GM23338 (cell line): ENCODE results near the gene RSPH10B. TPM values are rescaled to one million over a fixed set of nuclear protein-coding genes. Genes with fewer than 3 reads are reported as not detected.
A peak's percentile ranks its signal among the peaks of the same experiment; 100 is the strongest.

Experiments used
- ATAC-seq: fragments of 200-7000 bp; cut with Tn5 transposase; 3 replicates; pipeline ENCODE4 v1.9.1; 2020
- DNase-seq: peaks from one replicate; pipeline ENCODE4 v3.0.0-alpha.2; 2015; ENCODE audit warnings: low spot score
- H2AFZ ChIP-seq: fragments of 200-600 bp; sonication (generic); 2 replicates; pipeline ENCODE4 v1.8.0; 2016; ENCODE audit warnings: antibody characterized with exemption, mild to moderate bottlenecking, moderate library complexity
- H3F3A ChIP-seq: fragments of 200-600 bp; sonication (generic); replicated peaks from 2 replicates; pipeline ENCODE4 v1.8.0; 2017; ENCODE audit warnings: antibody characterized with exemption, mixed run types, low read depth
- H3K27ac ChIP-seq: fragments of 200-600 bp; sonication (generic); 2 replicates; pipeline ENCODE4 v1.6.1; 2016; ENCODE audit warnings: low read depth
- H3K27me3 ChIP-seq: fragments of 200-600 bp; sonication (generic); 2 replicates; pipeline ENCODE4 v1.8.0; 2016; ENCODE audit warnings: mild to moderate bottlenecking, mixed run types, moderate library complexity; ENCODE audit not compliant: insufficient read depth
- H3K36me3 ChIP-seq: fragments of 200-600 bp; sonication (generic); 2 replicates; pipeline ENCODE4 v1.8.0; 2016; ENCODE audit warnings: mild to moderate bottlenecking; ENCODE audit not compliant: insufficient read depth
- H3K4me1 ChIP-seq: fragments of 200-600 bp; sonication (generic); 2 replicates; pipeline ENCODE4 v1.8.0; 2016; ENCODE audit warnings: mild to moderate bottlenecking, moderate library complexity; ENCODE audit not compliant: insufficient read depth
- H3K4me2 ChIP-seq: fragments of 200-600 bp; sonication (generic); 2 replicates; pipeline ENCODE4 v1.7.1; 2017; ENCODE audit warnings: mixed run types
- H3K4me3 ChIP-seq: fragments of 200-600 bp; sonication (generic); 2 replicates; pipeline ENCODE4 v1.6.1; 2016; ENCODE audit warnings: mixed run types
- H3K79me2 ChIP-seq: fragments of 200-600 bp; sonication (generic); replicated peaks from 2 replicates; pipeline ENCODE4 v1.8.0; 2017; ENCODE audit warnings: mild to moderate bottlenecking; ENCODE audit not compliant: insufficient read depth
- H3K9me2 ChIP-seq: fragments of 200-600 bp; sonication (generic); 2 replicates; pipeline ENCODE4 v1.8.0; 2017; ENCODE audit not compliant: insufficient read depth
- H4K20me1 ChIP-seq: fragments of 200-600 bp; sonication (generic); replicated peaks from 2 replicates; pipeline ENCODE4 v1.8.0; 2017; ENCODE audit warnings: mild to moderate bottlenecking; ENCODE audit not compliant: insufficient read depth
- H3K27ac Mint-ChIP-seq: 2 replicates; pipeline ENCODE4 v1.8.0; 2020; ENCODE audit warnings: inconsistent platforms, mild to moderate bottlenecking, moderate library complexity, mixed read lengths
- H3K27me3 Mint-ChIP-seq: 3 replicates; pipeline ENCODE4 v1.8.0; 2022; ENCODE audit warnings: low read depth, mild to moderate bottlenecking, moderate library complexity, mixed read lengths, inconsistent platforms; ENCODE audit not compliant: insufficient read depth, poor library complexity
- H3K36me3 Mint-ChIP-seq: 3 replicates; pipeline ENCODE4 v1.8.0; 2021; ENCODE audit warnings: low read depth, mild to moderate bottlenecking, inconsistent platforms, moderate library complexity, mixed read lengths
- H3K4me1 Mint-ChIP-seq: 3 replicates; pipeline ENCODE4 v1.8.0; 2020; ENCODE audit warnings: mild to moderate bottlenecking, inconsistent platforms, mixed read lengths
- H3K4me3 Mint-ChIP-seq: 3 replicates; pipeline ENCODE4 v1.8.0; 2021; ENCODE audit warnings: moderate library complexity, mild to moderate bottlenecking, inconsistent platforms, mixed read lengths
- H3K9me3 Mint-ChIP-seq: 3 replicates; pipeline ENCODE4 v1.8.0; 2020; ENCODE audit warnings: moderate library complexity, mild to moderate bottlenecking, inconsistent platforms, mixed read lengths
- CREB1 ChIP-seq: fragments of 250-450 bp; sonication (Bioruptor Pico); IDR thresholded peaks from 2 replicates; pipeline ENCODE4 v1.5.0; 2020; ENCODE audit warnings: low read depth, mild to moderate bottlenecking, moderate library complexity
- CTCF ChIP-seq, 2 experiments: fragments of 200-600 bp in 1 of 2; sonication (generic) in 1 of 2; conservative IDR thresholded peaks; 2 replicates each; pipeline versions ENCODE4 v1.5.1 to v1.6.1; 2016 to 2017; ENCODE audit warnings: antibody characterized with exemption in 2 of 2, low read depth in 2 of 2, mild to moderate bottlenecking in 2 of 2, moderate library complexity in 1 of 2
- EZH2 ChIP-seq: fragments of 200-600 bp; sonication (generic); IDR thresholded peaks from one replicate; pipeline ENCODE4 v1.8.0; 2017; ENCODE audit warnings: antibody characterized with exemption, mild to moderate bottlenecking, low read depth; ENCODE audit not compliant: unreplicated experiment
- EZH2phosphoT487 ChIP-seq: fragments of 200-600 bp; sonication (generic); IDR thresholded peaks from one replicate; pipeline ENCODE4 v1.8.1; 2018; ENCODE audit warnings: antibody characterized with exemption; ENCODE audit not compliant: unreplicated experiment
- JUNB ChIP-seq: IDR thresholded peaks from one replicate; pipeline ENCODE4 v1.6.1; 2016; ENCODE audit warnings: antibody characterized with exemption; ENCODE audit not compliant: unreplicated experiment
- STAT1 ChIP-seq: IDR thresholded peaks from one replicate; pipeline ENCODE4 v1.6.1; 2016; ENCODE audit warnings: antibody characterized with exemption; ENCODE audit not compliant: unreplicated experiment
- ZNF331 ChIP-seq: fragments of 250-450 bp; sonication (Bioruptor Pico); IDR thresholded peaks from 2 replicates; pipeline ENCODE4 v1.5.0; 2020; ENCODE audit warnings: low read depth, mild to moderate bottlenecking, moderate library complexity
- polyA plus RNA-seq: library from polyadenylated mRNA; unstranded; fragments of >200 nt; fragmentation: Nextera tagmentation; extraction: Ambion mirVana; gene quantifications from 2 replicates; pipeline ENCODE4 v1.2.1, GENCODE V29; 2016
- total RNA-seq: library from RNA; depleted of rRNA; stranded (reverse); fragments of >200 nt; shearing (Covaris generic); gene quantifications from 2 replicates; pipeline ENCODE4 v1.2.3, GENCODE V29; 2014
- TF ChIP-seq, protein P1 (sequence below): IDR thresholded peaks from one replicate; pipeline ENCODE4 v1.6.1; 2018; ENCODE audit warnings: antibody characterized with exemption; ENCODE audit not compliant: unreplicated experiment
- TF ChIP-seq, protein P2 (sequence below): IDR thresholded peaks from 2 replicates; pipeline ENCODE4 v1.6.1; 2016; ENCODE audit warnings: antibody characterized with exemption
- TF ChIP-seq, protein P3 (sequence below): fragments of 250-450 bp; sonication (Bioruptor Pico); IDR thresholded peaks from 2 replicates; pipeline ENCODE4 v1.5.0; 2020; ENCODE audit warnings: mild to moderate bottlenecking, moderate library complexity

RSPH10B gene
- total and polyA plus RNA-seq, 2 experiments from 2014 or later, result 0.99 to 5.9 TPM

DNA sequence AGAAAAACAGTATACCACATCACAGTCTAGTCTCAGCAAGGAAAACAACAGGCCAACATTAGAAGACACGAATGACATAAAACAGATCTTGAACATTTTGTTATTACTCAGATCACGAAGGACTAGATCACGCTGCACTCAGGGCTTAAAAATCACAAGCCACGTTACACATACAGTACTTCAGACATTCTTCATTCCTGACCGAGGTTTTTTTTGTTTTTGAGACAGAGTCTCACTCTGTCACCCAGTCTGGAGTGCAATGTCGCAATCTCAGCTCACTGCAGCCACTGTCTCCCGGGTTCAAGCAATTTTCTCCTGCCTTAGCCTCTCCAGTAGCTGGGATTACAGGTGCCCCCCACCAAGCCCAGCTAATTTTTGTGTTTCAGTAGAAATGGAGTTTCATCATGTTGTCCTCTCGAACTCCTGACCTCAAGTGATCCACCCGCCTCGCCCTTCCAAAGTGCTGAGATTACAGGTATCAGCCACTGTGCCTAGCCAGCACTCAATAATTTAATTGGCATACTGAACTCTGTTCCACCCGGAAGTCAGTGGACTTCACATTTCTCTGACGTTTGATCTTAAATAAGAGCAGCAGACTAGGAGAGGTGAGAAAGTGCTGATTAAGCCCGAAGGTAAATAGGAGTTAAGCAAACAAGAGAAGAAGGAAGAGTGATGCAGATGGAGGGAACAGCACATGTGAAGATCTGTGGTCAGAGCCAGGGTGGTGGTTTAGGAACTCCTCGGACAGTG lies 42.0 kb upstream of the RSPH10B start (continued):
- TF ChIP-seq, protein P1, sequence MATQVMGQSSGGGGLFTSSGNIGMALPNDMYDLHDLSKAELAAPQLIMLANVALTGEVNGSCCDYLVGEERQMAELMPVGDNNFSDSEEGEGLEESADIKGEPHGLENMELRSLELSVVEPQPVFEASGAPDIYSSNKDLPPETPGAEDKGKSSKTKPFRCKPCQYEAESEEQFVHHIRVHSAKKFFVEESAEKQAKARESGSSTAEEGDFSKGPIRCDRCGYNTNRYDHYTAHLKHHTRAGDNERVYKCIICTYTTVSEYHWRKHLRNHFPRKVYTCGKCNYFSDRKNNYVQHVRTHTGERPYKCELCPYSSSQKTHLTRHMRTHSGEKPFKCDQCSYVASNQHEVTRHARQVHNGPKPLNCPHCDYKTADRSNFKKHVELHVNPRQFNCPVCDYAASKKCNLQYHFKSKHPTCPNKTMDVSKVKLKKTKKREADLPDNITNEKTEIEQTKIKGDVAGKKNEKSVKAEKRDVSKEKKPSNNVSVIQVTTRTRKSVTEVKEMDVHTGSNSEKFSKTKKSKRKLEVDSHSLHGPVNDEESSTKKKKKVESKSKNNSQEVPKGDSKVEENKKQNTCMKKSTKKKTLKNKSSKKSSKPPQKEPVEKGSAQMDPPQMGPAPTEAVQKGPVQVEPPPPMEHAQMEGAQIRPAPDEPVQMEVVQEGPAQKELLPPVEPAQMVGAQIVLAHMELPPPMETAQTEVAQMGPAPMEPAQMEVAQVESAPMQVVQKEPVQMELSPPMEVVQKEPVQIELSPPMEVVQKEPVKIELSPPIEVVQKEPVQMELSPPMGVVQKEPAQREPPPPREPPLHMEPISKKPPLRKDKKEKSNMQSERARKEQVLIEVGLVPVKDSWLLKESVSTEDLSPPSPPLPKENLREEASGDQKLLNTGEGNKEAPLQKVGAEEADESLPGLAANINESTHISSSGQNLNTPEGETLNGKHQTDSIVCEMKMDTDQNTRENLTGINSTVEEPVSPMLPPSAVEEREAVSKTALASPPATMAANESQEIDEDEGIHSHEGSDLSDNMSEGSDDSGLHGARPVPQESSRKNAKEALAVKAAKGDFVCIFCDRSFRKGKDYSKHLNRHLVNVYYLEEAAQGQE, result no peak
- TF ChIP-seq JUNB, result no peak
- no peak for TF ChIP-seq STAT1
- TF ChIP-seq CTCF (conservative IDR thresholded peaks at IDR 0.05; ENCODE audit: low read depth in 2 of 2), result no peak

DNA sequence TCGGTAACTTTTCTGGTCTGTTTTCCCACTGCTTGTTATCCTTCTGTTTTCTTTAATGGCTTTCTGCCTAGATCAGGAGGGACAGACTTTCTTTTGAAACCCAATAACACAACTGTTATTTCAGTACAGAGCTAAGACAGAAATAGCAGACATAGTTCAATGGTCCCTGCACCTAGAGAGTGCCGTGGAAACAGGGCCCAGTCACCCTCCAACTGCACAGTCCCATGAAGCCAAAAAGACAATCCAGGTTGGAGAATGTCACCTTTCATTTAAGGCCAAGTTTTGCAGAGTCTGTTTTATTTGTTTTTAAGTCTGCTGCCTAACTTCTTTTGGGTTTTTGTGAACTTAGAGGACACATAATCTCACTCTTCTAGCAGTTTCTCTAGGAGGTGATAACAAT lies 41.1 kb upstream of the RSPH10B start:
- no peak overlapping the region for H3K27ac ChIP-seq
- peaks cover 76% of the 10 kb centered on the region for H3K79me2 ChIP-seq
- peaks cover 62% of the 10 kb centered on the region for H3K36me3 Mint-ChIP-seq
- peaks cover 27% of the 10 kb centered on the region for H4K20me1 ChIP-seq
- H3K27me3 ChIP-seq, result no peaks in the 10 kb centered on the region
- peaks cover 18% of the 10 kb centered on the region for H3K36me3 ChIP-seq
- DNase-seq (no peak), ATAC-seq (no peak)
- H3F3A ChIP-seq, result no peaks in the 10 kb centered on the region
- peak overlapping the region; percentile 34; the same call in 2 of the 3 replicates for H3K4me3 Mint-ChIP-seq
- H3K4me1 ChIP-seq, result peaks cover 11% of the 10 kb centered on the region; the same call in 1 of the 2 replicates
- H3K4me1 Mint-ChIP-seq, result peaks cover 18% of the 10 kb centered on the region
- H3K9me3 Mint-ChIP-seq, result no peaks in the 10 kb centered on the region; the same call in 2 of the 3 replicates
- H3K27me3 Mint-ChIP-seq, result peaks cover 5% of the 10 kb centered on the region
- H3K27ac Mint-ChIP-seq, result no peak overlapping the region
- no peaks in the 10 kb centered on the region for H3K9me2 ChIP-seq
- no peak overlapping the region for H2AFZ ChIP-seq
- H3K4me2 ChIP-seq, result no peak overlapping the region
- H3K4me3 ChIP-seq, result no peak overlapping the region
- TF ChIP-seq, protein P2, sequence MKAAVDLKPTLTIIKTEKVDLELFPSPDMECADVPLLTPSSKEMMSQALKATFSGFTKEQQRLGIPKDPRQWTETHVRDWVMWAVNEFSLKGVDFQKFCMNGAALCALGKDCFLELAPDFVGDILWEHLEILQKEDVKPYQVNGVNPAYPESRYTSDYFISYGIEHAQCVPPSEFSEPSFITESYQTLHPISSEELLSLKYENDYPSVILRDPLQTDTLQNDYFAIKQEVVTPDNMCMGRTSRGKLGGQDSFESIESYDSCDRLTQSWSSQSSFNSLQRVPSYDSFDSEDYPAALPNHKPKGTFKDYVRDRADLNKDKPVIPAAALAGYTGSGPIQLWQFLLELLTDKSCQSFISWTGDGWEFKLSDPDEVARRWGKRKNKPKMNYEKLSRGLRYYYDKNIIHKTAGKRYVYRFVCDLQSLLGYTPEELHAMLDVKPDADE, result no peak
- no peak for TF ChIP-seq ZNF331 (CRISPR knock-in tag)
- TF ChIP-seq, protein P3, sequence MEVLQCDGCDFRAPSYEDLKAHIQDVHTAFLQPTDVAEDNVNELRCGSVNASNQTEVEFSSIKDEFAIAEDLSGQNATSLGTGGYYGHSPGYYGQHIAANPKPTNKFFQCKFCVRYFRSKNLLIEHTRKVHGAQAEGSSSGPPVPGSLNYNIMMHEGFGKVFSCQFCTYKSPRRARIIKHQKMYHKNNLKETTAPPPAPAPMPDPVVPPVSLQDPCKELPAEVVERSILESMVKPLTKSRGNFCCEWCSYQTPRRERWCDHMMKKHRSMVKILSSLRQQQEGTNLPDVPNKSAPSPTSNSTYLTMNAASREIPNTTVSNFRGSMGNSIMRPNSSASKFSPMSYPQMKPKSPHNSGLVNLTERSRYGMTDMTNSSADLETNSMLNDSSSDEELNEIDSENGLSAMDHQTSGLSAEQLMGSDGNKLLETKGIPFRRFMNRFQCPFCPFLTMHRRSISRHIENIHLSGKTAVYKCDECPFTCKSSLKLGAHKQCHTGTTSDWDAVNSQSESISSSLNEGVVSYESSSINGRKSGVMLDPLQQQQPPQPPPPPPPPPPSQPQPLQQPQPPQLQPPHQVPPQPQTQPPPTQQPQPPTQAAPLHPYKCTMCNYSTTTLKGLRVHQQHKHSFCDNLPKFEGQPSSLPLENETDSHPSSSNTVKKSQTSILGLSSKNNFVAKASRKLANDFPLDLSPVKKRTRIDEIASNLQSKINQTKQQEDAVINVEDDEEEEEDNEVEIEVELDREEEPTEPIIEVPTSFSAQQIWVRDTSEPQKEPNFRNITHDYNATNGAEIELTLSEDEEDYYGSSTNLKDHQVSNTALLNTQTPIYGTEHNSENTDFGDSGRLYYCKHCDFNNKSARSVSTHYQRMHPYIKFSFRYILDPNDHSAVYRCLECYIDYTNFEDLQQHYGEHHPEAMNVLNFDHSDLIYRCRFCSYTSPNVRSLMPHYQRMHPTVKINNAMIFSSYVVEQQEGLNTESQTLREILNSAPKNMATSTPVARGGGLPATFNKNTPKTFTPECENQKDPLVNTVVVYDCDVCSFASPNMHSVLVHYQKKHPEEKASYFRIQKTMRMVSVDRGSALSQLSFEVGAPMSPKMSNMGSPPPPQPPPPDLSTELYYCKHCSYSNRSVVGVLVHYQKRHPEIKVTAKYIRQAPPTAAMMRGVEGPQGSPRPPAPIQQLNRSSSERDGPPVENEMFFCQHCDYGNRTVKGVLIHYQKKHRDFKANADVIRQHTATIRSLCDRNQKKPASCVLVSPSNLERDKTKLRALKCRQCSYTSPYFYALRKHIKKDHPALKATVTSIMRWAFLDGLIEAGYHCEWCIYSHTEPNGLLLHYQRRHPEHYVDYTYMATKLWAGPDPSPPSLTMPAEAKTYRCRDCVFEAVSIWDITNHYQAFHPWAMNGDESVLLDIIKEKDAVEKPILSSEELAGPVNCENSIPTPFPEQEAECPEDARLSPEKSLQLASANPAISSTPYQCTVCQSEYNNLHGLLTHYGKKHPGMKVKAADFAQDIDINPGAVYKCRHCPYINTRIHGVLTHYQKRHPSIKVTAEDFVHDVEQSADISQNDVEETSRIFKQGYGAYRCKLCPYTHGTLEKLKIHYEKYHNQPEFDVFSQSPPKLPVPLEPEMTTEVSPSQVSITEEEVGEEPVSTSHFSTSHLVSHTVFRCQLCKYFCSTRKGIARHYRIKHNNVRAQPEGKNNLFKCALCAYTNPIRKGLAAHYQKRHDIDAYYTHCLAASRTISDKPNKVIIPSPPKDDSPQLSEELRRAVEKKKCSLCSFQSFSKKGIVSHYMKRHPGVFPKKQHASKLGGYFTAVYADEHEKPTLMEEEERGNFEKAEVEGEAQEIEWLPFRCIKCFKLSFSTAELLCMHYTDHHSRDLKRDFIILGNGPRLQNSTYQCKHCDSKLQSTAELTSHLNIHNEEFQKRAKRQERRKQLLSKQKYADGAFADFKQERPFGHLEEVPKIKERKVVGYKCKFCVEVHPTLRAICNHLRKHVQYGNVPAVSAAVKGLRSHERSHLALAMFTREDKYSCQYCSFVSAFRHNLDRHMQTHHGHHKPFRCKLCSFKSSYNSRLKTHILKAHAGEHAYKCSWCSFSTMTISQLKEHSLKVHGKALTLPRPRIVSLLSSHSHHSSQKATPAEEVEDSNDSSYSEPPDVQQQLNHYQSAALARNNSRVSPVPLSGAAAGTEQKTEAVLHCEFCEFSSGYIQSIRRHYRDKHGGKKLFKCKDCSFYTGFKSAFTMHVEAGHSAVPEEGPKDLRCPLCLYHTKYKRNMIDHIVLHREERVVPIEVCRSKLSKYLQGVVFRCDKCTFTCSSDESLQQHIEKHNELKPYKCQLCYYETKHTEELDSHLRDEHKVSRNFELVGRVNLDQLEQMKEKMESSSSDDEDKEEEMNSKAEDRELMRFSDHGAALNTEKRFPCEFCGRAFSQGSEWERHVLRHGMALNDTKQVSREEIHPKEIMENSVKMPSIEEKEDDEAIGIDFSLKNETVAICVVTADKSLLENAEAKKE, result no peak
- no peak for TF ChIP-seq EZH2
- no peak for TF ChIP-seq EZH2phosphoT487
- TF ChIP-seq CREB1, result no peak
